GM04504 (cell line): Measurements from ENCODE around the gene TM7SF2.

Experiments used
- DNase-seq: peaks from one replicate; pipeline ENCODE4 v3.0.0-alpha.2; 2012; ENCODE audit warnings: low read depth

Gene TM7SF2

DNA sequence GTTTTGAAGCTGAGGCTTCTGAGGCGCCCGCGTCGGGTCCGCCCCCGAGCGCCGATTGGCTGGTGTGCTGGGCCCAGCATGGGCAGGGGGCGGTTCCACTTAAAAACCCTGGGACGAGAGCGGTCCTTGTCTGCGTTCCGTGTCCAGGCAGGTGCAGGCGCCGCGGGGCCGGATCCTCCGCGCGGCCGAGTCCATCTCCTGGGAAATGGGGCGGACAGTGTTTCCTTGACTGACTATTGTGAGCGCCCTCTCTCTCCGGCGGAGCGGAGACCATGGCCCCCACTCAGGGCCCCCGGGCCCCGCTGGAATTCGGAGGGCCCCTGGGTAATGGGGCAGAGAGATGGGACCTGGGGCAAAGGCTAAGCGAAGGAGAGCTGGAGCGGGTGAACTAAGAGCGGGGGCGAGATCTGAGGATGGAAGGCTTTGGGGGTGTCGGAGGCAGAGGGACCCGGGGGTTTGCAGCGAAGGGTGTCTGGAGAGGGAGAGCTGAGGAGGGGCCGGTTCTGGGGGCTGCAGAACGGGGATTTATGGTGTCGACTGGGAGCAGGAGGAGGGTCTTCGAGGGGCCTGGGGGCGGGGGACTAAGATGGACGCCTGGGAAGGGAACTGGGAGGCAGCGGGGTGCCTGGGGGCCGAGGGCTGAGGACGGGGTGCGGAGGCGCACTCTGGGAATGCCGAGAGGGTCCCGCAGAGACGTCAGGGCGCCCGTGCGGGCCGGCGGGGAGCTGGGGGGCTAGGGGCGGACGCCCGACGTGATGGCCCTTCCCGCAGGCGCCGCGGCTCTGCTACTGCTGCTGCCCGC is at the start of gene TM7SF2:
TSS of gene TM7SF2 (plus strand) at position 129 of the 802 bp plus-strand sequence. CDS start at position 273, 144 bp downstream.
- DNase-seq = peak; percentile 75

DNA sequence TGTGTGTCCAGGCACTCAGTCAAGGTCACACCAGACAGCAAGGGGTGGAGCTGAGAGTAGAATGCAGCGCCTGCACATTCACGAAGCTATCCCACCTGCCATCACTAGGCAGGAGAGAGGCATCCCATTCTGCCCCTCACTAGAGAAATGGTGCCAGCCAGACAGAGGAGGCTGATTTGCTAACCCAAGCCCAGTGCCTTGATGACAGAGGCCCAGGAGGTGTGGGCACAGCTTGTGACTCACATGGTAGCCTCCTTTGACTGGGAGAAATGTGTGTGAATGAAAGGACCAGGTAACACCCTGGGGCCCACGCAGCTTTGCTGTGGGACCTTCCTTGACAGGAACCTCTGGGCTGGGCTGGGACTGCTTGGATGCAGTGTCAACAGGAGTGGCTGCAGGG is 48.1 kb upstream of the TM7SF2 start:
- no peak for DNase-seq

DNA sequence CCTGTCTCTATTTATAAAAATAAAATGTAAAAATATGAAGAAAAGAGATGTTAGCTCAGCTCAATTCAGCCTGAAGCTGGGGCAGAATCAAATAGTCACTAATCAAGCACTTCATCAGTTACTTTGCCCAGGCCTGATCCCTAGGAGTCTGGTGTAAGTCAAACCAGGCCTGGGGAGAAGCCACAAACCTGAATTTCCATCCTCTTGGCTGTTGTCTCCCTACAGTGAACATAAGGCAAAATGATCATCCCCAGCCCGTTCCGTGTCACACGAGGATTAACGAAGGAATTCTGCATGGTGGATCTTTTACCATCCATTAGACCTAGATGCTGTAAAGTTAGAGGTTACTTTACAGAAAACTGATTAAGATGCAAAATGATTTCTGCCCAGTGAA is 46.8 kb upstream of the TM7SF2 start:
- DNase-seq = no peak

DNA sequence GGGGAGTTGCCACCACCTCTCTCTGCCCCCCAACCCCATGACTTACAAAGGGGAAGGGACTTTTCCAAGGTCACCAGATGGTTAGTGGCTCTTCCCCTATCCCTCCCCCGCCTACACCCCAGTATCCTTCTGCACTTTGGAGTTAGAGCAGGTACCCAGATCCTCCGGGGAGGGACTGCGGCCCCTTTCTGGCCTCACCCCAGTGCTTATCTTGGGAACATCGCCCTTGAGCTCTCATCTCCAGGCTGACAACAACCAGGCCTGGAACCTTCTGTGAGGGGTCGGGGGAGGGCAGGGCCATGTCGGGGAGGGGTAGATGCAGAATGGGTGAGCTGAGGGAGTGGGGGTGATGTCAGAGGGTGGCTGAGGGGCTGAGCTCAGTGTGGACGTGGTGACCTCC is 45.8 kb upstream of the TM7SF2 start:
- no peak for DNase-seq

DNA sequence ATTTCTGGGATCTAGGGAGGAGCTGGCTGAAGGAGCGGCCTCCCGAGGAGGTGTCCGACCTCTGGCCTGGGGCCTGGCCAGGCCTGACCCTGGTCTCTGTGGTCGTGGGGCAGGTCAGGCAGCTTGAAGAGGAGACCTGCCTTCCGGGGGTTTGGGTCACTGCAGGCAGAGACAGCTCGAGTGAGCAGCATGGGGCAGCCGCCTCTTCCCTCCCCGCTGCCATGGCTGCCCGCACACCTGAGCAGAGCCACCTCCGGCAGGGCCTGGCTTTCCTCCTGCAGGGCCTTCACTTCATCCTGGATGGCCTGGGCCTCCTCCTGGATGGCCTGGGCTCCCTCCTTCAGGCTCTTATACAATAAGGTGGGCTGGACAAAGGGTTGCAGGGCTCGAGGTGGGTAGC is 45.4 kb upstream of the TM7SF2 start:
- no peak for DNase-seq

DNA sequence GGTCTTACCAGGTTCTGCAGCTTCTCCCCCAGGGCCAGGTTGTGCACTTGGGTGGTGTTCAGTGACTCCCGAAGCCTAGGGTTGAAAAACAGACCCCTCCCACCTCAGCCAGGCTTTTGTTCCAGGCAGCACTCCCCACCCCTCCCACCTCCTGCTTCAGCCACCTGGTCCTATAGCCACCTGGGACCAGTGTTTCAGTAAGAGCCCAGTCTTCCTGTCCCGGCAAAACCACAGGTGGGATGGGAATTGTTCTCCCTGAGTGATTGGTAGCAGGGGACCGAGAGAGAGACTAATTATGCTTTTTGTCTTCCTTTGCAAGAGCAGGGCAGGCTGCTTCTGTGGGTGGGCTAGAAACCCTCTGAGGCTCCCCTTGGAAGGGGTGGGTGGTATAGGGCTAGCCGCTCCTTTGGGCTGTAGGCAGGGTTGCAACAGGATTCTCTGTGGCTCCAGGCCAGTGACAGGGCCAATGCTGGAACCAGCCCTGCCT is 44.8 kb upstream of the TM7SF2 start:
- DNase-seq = no peak

DNA sequence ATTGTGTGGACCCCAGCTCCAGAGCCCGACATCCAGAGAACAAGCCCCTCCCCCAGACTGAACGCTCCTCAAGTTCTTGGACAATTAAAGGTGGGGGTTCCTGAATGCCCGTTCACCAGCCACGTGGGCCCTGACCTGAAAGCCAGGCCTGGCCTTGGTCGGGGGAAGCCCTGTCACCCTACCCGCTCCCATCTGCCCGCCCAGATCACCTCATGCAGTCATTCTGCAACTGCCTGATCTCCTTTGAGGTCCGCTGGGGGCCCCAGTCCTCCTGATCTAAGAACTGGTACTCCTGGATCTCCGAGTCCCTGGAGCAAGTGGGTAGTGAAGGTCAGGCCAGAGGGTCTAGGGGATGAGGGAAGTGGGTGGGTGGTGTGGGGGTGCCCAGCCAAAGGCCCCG is 44.2 kb upstream of the TM7SF2 start:
- no peak for DNase-seq

DNA sequence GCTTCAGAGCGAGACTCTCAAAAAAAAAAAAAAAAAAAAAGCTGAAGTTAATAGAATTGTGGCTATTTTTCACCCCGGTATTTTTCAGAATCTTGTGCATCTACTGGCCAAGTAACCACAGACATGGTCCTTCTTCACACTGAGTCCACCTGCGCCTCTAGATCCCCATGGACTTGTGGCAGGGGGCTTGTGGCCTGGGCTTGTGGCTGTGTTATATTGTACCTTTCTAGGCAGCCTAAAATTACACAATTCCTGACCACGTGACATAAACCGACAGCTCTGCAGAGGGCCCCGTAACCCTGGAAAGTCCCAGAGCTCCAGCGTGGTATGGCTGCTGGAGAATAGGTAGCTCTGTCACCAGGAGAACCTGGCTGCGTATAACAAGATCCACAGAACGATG is 42.5 kb upstream of the TM7SF2 start:
- DNase-seq = no peak

DNA sequence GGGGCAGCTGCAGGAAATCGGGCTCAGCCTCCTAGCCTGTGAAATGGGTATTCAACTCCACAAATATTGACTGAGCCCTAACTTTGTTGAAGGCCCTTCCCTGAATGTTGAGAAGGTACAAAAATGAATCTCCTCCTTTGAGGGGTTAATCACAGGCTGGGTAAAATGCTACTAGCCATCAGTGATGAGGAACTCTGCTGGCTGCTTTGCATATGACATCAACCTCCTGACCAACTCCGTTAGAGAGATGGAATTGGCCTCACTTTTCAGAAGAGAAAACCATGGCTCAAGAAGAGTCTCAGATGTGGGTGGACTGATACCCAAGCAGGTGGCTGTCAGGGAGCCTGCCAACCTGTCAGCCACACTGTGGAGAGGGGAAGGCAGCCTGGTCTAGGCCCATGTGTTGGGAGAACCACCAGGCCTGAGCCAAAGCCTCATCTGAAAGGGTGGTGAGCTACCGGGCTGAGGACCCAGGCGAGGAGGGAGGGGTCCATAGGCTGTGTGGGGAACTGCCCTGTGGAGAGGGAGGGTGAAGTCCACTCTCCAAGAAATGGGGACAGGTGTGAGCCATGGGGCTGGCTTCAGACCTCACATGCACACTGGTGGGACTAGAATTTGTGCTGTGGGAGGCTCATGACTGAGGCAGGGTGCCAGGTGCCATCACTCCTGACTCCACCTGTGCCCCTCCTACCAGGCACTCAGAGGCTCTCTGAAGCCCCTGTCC is 39.6 kb upstream of the TM7SF2 start:
- DNase-seq = no peak

DNA sequence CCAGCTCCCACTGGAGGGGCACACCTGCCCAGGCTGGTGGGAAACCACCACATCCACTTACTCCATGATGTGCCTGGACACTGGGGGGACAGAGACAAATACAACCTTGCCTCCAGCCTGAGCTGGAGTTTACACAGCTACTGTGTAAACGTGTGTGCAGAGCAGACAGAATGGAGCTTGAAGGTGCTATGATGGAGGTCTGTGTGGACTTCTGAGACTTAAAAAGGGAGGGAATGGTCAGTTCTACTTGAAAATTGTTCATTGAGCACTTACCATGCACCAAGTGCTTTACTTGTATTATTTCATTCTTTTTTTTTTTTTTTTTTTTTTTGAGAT is 39.1 kb upstream of the TM7SF2 start:
- DNase-seq = no peak

DNA sequence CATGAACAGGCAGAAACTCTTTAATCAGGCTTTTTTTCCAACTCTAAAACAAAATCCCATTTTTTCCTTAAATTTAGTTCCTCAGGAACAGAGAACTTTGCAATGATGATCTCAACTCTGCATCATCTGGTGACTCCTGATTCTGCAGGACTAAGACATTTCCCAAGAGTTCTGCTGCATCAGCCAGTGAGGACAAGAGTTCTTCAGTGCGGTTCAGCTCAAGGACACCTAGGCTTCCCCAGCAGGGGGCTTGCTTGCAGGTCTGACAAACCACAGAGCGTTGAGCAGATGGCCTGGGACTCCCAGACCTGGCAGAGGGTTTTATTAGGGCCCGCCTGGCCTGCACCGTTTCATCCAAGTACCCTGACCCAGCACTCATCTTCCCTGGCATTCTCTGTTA is 34.2 kb upstream of the TM7SF2 start:
- no peak for DNase-seq

DNA sequence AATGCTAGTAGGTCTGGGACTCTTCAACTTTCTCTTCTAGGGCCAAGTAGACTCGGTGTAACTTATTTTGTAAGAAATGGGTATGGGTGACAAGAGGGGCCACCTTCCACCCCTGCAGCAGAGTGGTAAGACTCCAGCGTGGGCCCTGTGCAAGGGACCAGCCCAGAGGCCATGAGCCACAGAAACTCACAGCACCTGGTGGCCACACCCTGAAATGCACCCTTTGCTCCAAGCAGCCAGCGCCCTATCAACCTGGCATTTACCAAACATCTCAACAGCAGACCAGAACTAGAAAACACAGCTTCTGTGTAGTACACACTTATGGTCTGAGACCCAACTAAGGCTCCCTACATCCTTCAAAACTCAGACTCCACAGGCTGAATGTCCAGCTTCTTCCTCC is 33.5 kb upstream of the TM7SF2 start:
- no peak for DNase-seq

DNA sequence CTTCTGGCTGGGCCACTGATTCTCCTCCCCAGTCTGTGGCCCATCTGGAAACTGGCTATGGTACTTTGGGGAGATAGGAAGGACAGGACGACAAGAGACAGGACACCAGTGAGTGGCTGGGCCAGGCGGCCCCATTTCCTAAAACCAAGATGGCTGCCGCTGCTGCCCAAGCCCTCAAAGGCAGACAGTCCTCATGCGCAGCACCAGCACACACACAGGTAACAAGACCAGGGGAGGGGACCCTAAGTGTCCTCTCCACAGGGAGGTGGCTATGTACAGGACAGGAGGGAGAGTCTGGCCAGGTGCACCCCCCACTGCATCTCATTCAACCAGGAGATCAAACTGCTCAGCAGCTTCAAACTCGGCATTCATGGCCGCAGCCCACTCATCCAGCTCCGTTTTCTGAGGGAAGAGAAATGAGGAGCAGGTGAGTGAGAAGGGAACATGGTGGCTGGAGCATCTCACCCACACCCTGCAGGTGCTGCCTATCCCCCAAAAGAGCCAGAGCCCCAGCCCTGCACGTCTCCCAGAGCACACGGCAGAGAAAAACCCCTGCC is 32.8 kb upstream of the TM7SF2 start:
- DNase-seq = no peak

DNA sequence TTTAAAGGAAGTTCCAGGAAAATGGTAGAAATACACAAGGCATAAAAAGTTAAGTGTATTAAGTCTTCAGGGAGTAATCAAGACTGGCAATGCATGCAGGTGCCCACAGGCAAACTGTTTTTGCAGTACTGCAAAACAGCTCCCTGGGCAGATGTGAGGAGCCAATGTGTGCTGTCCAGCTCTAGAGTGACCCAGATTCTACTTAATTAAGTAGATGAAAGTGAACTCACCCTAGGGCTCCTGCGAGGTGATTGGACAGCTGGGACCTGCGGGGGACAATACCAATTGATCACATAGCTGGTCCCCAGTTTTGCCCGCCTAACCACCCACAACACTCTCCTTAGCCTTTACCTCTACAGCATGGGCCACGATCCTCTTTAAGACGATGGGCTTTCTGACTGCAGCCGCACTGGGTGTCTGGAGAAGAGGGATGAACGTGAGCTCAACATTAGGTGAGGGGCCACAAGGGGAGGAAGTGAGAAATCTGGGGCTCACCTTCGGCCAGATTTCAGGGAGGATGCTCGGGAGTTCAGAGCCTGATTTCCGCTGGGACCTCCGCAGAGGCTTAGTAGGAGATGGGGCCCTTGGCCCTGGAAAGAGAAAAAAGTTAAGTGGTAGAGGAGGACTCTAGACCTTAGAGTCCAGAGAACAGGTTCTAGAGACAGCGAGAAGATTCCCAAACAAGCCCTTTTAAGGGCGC is 28.4 kb upstream of the TM7SF2 start:
- DNase-seq = no peak

DNA sequence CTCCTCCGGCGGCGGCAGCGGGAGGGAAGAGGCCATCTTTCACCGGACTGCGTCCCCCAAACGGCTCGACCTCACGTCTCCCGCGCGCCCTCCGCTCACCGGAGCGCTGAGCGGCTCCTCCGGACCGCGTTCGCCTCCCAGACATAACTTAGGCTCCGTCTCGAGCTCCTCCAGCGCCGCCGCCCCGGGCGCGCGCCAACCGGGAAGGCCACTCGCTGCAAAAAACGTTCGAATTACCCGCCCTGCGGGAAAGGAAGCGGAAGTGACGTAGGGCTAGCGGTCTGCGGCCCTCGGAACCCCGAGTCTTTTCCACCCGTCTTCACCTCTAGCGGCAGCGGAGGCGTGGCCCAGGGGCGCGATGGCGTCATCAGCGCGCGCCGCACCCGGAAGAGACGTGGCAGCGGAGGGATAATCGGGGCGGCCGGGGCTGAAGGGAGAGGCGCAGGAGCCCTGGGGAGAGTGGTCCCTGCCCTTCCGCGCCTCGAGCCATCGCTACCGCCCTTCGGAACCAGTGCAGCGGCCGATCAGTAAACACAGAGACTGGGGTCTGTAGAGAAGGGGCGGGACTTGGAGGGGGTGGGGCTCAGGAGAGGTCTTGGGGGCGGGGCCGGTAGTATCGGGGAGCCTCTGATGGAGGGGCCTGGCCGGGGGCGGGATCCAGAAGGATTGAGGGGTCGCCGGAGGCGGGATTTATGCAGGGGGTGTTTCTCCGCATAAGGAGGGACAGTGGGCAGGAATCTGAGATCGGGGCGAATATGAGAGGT is 27.7 kb upstream of the TM7SF2 start, which contains the start of the genes CDCA5 and ZFPL1:
TSS of gene CDCA5 (minus strand) at position 207 of the 764 bp plus-strand sequence. CDS start at position 145, 62 bp downstream.
TSS of gene ZFPL1 (plus strand) at position 389 of the 764 bp plus-strand sequence. CDS start 477 bp downstream, outside the sequence.
- peak; percentile 90 for DNase-seq

DNA sequence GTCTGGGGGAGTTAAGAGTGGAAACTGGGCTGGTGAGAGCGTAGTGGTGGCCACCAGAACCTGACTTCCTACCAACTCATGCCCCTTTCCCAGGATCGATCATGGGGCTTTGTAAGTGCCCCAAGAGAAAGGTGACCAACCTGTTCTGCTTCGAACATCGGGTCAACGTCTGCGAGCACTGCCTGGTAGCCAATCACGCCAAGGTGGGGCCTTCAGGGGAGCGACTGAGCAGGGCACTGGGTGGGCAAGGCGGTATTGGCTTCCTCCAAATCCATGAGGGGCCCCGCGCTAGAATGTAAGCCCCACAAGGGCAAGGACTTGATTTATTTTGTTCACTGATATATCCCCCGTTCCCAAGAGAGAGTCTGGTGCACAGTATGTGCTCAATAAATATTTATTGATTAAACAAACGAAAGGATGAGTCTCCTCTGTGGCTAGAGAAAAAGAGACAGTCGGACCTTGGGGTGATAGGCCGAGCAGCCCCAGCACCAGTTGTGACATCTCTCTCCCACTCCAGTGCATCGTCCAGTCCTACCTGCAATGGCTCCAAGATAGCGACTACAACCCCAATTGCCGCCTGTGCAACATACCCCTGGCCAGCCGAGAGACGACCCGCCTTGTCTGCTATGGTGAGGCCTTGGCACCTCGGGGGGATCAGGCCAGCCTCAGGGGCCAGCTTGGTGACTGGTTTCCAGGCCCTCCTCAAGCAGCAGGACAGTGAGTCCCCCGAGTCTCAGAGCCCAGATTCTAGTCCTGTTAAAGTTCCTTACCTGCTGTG is 26.9 kb upstream of the TM7SF2 start:
- no peak for DNase-seq

DNA sequence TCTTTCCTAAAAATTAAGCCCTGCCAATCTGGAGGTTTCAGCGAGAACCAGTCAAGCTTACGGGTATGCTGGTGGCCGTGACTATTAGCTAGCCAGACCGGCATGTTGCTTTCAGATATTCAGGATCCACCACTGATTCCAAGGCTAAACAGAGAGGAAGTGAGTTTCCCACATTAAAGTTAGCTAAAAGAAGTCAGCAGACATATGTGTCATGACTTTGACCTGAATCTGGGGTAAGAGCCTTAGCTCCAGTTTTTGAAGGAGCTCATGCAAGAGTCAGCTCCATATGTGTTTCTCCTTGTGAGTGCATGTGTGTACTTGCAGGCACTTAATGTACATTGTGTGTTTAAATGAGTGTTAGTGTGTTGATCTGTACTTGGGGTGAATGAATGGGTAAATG is 26.2 kb upstream of the TM7SF2 start:
- DNase-seq = no peak

DNA sequence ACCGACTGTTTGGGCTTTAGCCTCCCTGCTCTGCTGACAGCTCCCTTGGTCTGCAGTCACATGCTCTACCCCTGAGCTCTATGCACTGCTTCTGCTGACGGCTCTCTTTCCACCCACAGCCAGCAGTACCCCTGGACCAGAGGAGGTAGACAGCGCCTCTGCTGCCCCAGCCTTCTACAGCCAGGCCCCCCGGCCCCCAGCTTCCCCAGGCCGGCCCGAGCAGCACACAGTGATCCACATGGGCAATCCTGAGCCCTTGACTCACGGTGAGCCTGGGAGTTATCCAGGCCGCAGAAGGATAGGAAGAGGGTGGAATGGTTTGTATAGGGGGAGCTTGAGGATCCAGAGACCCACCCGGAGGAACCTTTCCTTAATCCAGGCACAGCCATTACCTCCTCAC is 24.9 kb upstream of the TM7SF2 start:
- DNase-seq = no peak

DNA sequence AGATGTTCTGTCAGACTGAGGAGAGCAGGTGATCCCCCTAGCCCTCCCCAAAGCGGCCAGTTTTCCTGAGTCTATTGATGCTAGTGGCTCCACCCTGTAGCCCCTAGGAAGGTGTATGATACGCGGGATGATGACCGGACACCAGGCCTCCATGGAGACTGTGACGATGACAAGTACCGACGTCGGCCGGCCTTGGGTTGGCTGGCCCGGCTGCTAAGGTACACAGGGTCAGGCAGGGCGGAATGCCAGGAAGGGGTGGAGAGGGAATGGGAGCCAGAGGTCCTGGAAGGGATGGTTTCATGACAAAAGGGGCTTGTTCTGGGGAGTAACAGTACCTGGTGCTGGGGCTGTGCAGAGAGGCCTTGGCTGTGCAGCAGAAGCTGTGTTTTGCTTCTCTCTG is 24.5 kb upstream of the TM7SF2 start:
- DNase-seq = no peak

DNA sequence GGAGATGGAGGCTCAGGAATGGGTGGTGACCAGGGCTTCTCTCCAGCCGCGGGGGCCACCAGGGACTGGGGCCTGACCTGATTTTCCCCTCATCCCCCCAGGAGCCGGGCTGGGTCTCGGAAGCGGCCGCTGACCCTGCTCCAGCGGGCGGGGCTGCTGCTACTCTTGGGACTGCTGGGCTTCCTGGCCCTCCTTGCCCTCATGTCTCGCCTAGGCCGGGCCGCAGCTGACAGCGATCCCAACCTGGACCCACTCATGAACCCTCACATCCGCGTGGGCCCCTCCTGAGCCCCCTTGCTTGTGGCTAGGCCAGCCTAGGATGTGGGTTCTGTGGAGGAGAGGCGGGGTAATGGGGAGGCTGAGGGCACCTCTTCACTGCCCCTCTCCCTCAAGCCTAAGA is 23.8 kb upstream of the TM7SF2 start:
- DNase-seq = no peak

DNA sequence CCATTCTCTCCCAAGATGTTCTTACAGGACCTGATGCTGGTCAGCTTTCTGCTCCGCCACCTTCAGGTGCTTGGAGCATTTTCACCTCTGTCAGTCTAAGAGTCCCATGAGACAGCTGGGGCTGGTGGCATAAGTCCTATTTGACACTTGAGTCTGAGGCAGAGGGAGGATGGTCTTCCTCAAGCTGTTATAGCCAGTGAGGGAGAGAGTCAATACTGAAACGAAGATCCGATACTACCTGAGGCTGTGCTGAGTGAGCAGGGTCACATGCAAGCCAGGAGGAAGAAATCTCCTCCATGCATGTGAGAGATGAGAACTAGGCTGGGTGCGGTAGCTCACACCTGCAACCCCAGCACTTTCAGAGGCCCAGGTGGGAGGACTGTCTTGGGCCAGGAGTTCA is 22.1 kb upstream of the TM7SF2 start:
- DNase-seq = no peak
